CD4-positive, alpha-beta T cell treated with Interleukin-10 for 1 hour (primary cell): Measurements from ENCODE around the gene GPR78.

Experiments
- DNase-seq: peaks from one replicate; pipeline ENCODE4 v3.0.0-alpha.2; 2020

Gene GPR78

GRCh38 chr4:8587469-8588195, 7.4 kb downstream of the GPR78 start:
- no peak for DNase-seq

GRCh38 chr4:8588196-8588470, 7.9 kb downstream of the GPR78 start:
- DNase-seq, result no peak

- no peak for DNase-seq
Measured at GRCh38 chr4:8589336-8589735, 9.1 kb downstream of the GPR78 start.

- no peak for DNase-seq
Measured at GRCh38 chr4:8589823-8590545, 9.8 kb downstream of the GPR78 start.

- DNase-seq, result no peak
Measured at GRCh38 chr4:8590546-8590880, 10.3 kb downstream of the GPR78 start.

- DNase-seq, result no peak
Measured at GRCh38 chr4:8591114-8591513, 10.9 kb downstream of the GPR78 start.

- DNase-seq, result no peak
Measured at GRCh38 chr4:8591626-8592365, 11.6 kb downstream of the GPR78 start.

GRCh38 chr4:8592366-8593263, 12.4 kb downstream of the GPR78 start, which contains the start of gene CPZ:
TSS of gene CPZ (plus strand) at chr4:8592765. CDS start at chr4:8592834, 69 bp downstream.
- DNase-seq, result no peak

- DNase-seq, result no peak
Measured at GRCh38 chr4:8593264-8594096, 13.3 kb downstream of the GPR78 start.

- no peak for DNase-seq
Measured at GRCh38 chr4:8594097-8595038, 14.2 kb downstream of the GPR78 start.

- DNase-seq, result no peak
Measured at GRCh38 chr4:8595237-8596087, 15.3 kb downstream of the GPR78 start.

- DNase-seq, result no peak
Measured at GRCh38 chr4:8596891-8597290, 16.7 kb downstream of the GPR78 start.

GRCh38 chr4:8597319-8597718, 17.1 kb downstream of the GPR78 start:
- DNase-seq, result no peak

- DNase-seq, result no peak
Measured at GRCh38 chr4:8597791-8598190, 17.6 kb downstream of the GPR78 start.

GRCh38 chr4:8598391-8599090, 18.3 kb downstream of the GPR78 start:
- DNase-seq, result no peak

GRCh38 chr4:8599091-8599460, 18.9 kb downstream of the GPR78 start:
- DNase-seq, result no peak

- no peak for DNase-seq
Measured at GRCh38 chr4:8599657-8600056, 19.5 kb downstream of the GPR78 start.

GRCh38 chr4:8600266-8600665, 20.1 kb downstream of the GPR78 start:
- DNase-seq, result no peak

- DNase-seq, result no peak
Measured at GRCh38 chr4:8600686-8601085, 20.5 kb downstream of the GPR78 start.
